HL-60 (cell line): Measurements from ENCODE around the gene RAD50.
"Not testable (repeated sequence)": the region's sequence is repeated elsewhere in the genome, so short reads cannot be mapped to it uniquely, and the experiment has no call there.

Experiments used
- DNase-seq, 2 experiments: peaks; one replicate each; pipeline ENCODE4 v3.0.0-alpha.2; 2010 to 2020; ENCODE audit warnings: low read depth in 1 of 2, low spot score in 1 of 2
- H3K27ac ChIP-seq: fragments of 250-450 bp; sonication (Bioruptor Pico); replicated peaks from 2 replicates; pipeline ENCODE4 v1.5.1; 2020; ENCODE audit warnings: mild to moderate bottlenecking, moderate library complexity
- H3K27me3 ChIP-seq: fragments of 250-450 bp; sonication (Bioruptor Pico); 2 replicates; pipeline ENCODE4 v1.5.1; 2021; ENCODE audit warnings: mild to moderate bottlenecking, moderate library complexity; ENCODE audit not compliant: insufficient read depth, poor library complexity, severe bottlenecking
- H3K4me3 ChIP-seq: replicated peaks from 2 replicates; pipeline ENCODE4 v1.5.1; 2011; ENCODE audit warnings: mild to moderate bottlenecking, control low read depth, low read length; ENCODE audit not compliant: insufficient read depth
- GABPA ChIP-seq: IDR thresholded peaks from 2 replicates; pipeline ENCODE4 v1.6.1; 2012; ENCODE audit warnings: low read depth
- POLR2AphosphoS5 ChIP-seq: IDR thresholded peaks from 2 replicates; pipeline ENCODE4 v1.6.1; 2012; ENCODE audit warnings: low read depth
- SPI1 ChIP-seq: IDR thresholded peaks from 2 replicates; pipeline ENCODE4 v1.6.1; 2012; ENCODE audit warnings: low read depth, mild to moderate bottlenecking, borderline replicate concordance
- TF ChIP-seq, protein P1 (sequence below): IDR thresholded peaks from 2 replicates; pipeline ENCODE4 v1.6.1; 2012; ENCODE audit warnings: low read depth; ENCODE audit not compliant: insufficient replicate concordance
- TF ChIP-seq, protein P2 (sequence below): IDR thresholded peaks from one replicate; pipeline ENCODE4 v1.5.1; 2011; ENCODE audit warnings: low read length, control low read depth, inconsistent platforms; ENCODE audit not compliant: insufficient read depth

The RAD50 gene

DNA sequence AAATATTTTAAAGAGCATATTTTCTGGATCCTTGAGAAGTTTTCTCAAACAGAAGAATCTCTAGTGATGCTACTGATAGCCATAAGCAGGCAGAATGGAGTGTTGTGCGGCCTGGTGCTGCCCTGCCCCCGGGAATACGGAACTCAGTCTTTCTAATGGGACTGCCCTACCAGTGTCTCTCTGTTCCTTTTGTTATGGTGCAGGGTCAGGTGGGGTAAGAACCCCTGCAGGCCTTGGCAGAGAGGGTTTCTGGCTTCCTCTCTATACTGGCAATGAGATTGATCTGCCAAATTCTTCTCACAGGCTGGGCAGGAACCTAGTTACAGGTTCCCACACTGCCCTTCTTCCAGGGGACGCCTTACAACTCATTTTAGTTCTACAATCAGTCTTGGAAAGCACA is 16.0 kb upstream of the RAD50 start:
- Histone ChIP-seq H3K27me3 (no peaks in the 10 kb centered on the region), H3K4me3 (no peak overlapping the region), H3K27ac (no peak overlapping the region)
- DNase-seq: no peak
- TF ChIP-seq POLR2AphosphoS5: no peak

DNA sequence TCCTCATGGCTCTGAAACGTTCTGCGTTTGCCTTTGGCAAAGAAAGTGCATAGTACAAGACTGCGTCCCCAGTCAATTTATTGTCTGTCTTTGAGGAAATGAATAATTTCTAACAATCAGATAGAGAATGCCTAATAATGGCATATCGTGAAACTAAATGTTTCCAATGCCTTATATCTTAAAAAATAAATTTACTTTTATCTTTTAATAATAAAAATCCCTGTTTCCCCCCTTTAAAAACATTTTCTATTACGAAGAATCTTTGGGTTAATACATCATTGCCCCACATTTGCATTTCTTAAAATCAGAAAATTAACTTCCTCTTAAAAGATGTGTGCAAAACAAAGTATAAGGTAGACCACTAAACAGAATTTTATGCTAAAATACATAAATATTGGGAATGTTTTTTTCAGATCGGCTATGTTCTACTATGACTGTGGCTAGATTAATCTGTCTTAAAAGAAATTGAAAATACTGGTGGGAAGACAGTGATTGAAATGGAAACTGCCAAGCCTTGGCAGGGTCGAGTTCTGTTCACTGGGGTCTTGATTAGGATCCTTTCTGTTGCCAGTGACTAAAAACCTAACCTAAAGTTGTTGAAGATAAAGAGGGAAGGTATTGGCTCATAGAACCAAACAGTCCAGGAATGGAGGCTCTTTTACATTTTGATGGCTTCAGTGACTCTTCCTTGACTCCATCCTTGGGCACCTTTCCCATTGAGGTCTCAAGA is 13.1 kb upstream of the RAD50 start, which contains the start of gene IL5:
Gene IL5, minus strand, starts transcription at position 51 of the 730 bp plus-strand sequence. Its CDS starts 44 bp downstream, at position 7.
- Histone ChIP-seq H3K27me3 (no peaks in the 10 kb centered on the region), H3K27ac (no peak within 1 kb of the TSS), H3K4me3 (no peak within 1 kb of the TSS)
- DNase-seq: no peak
- TF ChIP-seq, protein P1, sequence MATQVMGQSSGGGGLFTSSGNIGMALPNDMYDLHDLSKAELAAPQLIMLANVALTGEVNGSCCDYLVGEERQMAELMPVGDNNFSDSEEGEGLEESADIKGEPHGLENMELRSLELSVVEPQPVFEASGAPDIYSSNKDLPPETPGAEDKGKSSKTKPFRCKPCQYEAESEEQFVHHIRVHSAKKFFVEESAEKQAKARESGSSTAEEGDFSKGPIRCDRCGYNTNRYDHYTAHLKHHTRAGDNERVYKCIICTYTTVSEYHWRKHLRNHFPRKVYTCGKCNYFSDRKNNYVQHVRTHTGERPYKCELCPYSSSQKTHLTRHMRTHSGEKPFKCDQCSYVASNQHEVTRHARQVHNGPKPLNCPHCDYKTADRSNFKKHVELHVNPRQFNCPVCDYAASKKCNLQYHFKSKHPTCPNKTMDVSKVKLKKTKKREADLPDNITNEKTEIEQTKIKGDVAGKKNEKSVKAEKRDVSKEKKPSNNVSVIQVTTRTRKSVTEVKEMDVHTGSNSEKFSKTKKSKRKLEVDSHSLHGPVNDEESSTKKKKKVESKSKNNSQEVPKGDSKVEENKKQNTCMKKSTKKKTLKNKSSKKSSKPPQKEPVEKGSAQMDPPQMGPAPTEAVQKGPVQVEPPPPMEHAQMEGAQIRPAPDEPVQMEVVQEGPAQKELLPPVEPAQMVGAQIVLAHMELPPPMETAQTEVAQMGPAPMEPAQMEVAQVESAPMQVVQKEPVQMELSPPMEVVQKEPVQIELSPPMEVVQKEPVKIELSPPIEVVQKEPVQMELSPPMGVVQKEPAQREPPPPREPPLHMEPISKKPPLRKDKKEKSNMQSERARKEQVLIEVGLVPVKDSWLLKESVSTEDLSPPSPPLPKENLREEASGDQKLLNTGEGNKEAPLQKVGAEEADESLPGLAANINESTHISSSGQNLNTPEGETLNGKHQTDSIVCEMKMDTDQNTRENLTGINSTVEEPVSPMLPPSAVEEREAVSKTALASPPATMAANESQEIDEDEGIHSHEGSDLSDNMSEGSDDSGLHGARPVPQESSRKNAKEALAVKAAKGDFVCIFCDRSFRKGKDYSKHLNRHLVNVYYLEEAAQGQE: no peak
- no peak for TF ChIP-seq SPI1
- no peak for TF ChIP-seq GABPA
- no peak for TF ChIP-seq POLR2AphosphoS5

DNA sequence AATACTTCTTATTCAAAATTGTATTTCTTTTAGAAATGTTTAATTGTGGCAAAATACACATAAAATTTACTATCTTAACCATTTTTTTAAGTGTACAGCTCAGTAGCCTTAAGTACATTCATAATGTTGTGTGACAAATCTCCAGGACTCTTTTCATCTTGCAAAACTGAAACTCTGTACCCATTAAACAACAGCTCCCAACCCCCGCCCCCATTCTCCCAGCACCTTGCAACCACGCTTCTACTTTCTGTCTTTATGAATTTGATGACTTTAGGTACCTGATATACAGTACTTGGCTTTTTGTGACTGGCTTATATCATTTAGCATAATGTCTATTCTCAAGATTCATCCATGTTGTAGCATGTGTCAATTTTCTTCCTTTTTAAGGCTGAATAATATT is 10.7 kb upstream of the RAD50 start:
- TF ChIP-seq SPI1 (no peak), POLR2AphosphoS5 (no peak), GABPA (no peak)
- TF ChIP-seq, protein P2, sequence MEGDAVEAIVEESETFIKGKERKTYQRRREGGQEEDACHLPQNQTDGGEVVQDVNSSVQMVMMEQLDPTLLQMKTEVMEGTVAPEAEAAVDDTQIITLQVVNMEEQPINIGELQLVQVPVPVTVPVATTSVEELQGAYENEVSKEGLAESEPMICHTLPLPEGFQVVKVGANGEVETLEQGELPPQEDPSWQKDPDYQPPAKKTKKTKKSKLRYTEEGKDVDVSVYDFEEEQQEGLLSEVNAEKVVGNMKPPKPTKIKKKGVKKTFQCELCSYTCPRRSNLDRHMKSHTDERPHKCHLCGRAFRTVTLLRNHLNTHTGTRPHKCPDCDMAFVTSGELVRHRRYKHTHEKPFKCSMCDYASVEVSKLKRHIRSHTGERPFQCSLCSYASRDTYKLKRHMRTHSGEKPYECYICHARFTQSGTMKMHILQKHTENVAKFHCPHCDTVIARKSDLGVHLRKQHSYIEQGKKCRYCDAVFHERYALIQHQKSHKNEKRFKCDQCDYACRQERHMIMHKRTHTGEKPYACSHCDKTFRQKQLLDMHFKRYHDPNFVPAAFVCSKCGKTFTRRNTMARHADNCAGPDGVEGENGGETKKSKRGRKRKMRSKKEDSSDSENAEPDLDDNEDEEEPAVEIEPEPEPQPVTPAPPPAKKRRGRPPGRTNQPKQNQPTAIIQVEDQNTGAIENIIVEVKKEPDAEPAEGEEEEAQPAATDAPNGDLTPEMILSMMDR: no peak
- TF ChIP-seq, protein P1: no peak
- no peaks in the 10 kb centered on the region for H3K27me3 ChIP-seq

DNA sequence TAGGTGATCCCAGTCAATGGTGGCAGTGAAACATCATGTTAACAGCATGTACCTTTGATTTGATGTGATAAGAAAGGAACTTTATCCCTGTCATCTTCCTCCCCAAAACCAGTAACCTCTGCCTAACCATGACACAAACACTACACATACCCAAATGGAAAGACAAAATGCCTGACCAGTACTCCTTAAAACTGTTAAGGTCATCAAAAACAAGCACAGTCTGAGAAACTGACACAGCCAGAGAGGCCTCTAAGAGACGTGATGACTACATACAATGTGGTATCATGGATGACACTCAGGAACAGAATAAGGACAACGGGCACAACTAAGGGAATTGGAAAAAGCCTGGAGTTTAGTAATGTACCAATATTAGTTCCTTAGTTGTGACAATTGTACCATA is 9.5 kb upstream of the RAD50 start:
- H3K27ac ChIP-seq: no peak overlapping the region
- no peak for TF ChIP-seq GABPA
- TF ChIP-seq, protein P2: no peak
- TF ChIP-seq, protein P1: no peak
- no peak for DNase-seq
- H3K27me3 ChIP-seq: no peaks in the 10 kb centered on the region
- no peak overlapping the region for H3K4me3 ChIP-seq

More for the DNA sequence above, 10.7 kb upstream of the RAD50 start:
- Histone ChIP-seq H3K4me3 (no peak overlapping the region), H3K27ac (no peak overlapping the region)
- no peak for DNase-seq

DNA sequence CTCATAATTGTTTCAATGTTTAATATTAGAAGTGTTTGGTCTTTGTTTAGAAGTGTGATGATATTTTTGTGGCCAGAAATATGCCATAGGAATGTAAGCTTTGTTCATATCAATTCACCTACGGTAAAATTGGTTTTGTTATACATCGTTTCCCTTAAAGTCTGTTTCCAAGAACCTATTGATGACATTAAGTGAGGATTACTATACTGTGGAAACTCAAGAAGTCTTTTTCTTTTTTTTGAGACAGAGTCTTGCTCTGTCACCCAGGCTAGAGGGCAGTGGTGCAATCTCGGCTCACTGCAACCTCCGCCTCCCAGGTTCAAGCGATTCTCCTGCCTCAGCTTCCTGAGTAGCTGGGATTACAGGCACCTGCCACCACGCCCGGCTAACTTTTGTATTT is 7.9 kb upstream of the RAD50 start:
- not testable (repeated sequence) for DNase-seq, H3K27me3 ChIP-seq, H3K4me3 ChIP-seq, H3K27ac ChIP-seq
